GM21390 (cell line): ENCODE data around the gene HHIPL1.

Experiments used
- ATAC-seq: cut with Tn5 transposase; IDR thresholded peaks from one replicate; pipeline ENCODE4 v1.9.1; 2021; ENCODE audit not compliant: unreplicated experiment

Gene HHIPL1

DNA sequence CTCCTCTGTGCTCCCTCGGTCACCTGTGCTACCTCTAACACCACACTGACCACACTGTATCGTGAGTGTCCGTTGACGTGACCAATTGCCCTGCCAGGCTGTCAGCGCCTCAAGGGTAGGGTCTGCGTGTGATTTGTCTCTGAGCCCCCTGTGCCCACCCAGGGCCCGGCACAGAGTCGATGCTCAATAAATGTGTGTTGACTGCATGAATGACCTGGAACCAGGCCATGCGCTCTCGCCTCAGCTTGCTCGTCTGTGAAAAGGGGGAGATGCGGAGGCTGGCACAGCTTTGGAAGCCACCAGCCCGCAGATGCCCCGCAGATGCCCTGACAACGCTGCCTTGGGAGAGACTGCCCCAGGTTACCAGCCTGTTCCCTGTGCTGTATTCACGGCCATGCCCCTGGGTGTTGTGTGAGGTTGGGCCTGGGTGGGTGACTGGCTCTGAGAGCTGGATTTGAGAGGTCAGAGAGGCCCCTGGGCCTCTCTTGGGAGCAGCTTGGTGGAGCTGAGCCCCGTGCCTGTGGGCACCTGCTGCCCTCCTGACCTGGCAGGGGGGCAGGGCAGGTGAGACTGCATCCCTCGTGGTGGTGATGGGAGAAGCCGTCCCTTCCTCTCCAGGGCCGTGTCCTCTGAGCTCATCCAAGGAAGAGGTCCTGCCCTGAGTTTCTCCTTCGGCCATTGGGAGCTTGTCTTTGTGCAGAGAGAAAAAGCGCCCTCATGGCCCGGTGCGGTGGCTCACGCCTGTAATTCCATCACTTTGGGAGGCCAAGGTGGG is 82.4 kb downstream of the HHIPL1 start:
- no peak for ATAC-seq

DNA sequence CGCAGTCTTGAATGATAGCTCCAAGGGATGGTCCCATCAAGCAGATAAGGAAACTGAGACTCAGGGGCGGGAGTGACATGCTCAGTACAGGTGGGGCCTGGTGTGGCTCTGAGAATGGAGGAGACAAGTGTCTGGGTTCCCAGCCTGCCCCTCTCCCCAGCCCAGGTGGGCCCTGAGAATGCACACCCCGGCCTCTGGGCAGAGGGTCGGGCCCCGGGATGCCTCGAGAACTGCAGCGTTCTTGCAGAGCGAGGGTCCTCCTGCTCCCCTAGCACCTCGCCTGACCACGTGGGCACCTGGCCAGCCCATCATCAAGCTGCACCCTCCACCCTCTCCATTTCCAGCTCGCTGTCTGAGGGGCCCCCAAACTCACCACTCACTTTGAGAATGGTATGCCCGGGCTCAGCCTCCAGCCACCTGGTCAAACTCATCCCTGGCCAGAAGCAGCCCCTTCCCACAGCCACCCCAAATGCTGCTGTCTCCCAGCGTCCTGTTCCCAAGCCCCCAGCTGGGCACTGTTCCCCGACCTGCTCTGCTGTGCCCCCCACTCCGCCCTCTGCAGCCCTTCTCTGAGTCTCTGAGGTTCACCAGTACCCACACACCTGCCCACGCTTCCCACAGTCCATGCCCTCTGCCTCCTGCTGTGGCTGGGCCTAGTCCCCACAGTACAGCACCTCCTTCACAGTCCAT is 83.4 kb downstream of the HHIPL1 start:
- ATAC-seq = no peak

DNA sequence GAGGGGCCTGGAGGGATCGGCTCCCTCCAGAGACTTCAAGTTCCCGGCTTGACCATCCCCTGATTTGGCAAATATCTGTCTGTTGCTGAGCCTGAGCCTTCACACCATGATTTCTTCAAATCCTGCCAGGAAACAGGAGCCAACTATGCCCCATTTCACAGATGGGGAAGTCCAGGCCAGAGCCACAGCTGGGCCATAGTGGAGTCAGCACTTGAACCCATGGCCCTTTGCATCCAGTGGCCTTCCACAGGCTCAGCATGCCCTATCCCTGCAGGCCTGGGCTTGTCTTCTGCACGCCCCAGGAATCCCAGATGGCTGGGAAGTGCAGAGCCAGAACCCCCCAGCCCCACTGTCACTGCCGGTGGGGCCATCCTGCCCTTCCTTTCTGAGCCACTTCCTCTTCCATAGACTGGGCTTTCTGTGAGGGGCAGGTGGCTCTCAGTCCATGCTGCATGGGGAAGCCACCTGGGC is 84.1 kb downstream of the HHIPL1 start:
- no peak for ATAC-seq
